Fibroblast of pulmonary artery (primary cell): ENCODE data around the gene RIMKLA.

Source experiments
- DNase-seq: peaks from one replicate; pipeline ENCODE4 v3.0.0-alpha.2; 2010; ENCODE audit warnings: low read depth
- H3K4me3 ChIP-seq: replicated peaks from 2 replicates; pipeline ENCODE4 v1.5.1; 2011; ENCODE audit warnings: low read depth, mild to moderate bottlenecking, control low read depth, low read length, moderate library complexity
- TF ChIP-seq, protein P1 (sequence below): IDR thresholded peaks from 2 replicates; pipeline ENCODE4 v1.5.1; 2011; ENCODE audit warnings: mild to moderate bottlenecking, control low read depth, low read length, inconsistent platforms; ENCODE audit errors: missing control alignments

RIMKLA gene

DNA sequence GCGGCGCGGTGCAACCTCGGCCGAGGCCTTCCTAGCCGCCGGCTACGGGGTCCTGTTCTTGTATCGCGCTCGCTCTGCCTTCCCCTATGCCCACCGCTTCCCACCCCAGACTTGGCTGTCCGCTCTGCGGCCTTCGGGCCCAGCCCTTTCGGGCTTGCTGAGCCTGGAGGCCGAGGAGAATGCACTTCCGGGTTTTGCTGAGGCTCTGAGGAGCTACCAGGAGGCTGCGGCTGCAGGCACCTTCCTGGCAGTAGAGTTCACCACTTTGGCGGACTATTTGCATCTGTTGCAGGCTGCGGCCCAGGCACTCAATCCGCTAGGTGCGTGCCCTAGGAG is 76.1 kb downstream of the RIMKLA start:
- peak; percentile 59 for DNase-seq
- peak overlapping the region; percentile 84 for H3K4me3 ChIP-seq
- TF ChIP-seq, protein P1, sequence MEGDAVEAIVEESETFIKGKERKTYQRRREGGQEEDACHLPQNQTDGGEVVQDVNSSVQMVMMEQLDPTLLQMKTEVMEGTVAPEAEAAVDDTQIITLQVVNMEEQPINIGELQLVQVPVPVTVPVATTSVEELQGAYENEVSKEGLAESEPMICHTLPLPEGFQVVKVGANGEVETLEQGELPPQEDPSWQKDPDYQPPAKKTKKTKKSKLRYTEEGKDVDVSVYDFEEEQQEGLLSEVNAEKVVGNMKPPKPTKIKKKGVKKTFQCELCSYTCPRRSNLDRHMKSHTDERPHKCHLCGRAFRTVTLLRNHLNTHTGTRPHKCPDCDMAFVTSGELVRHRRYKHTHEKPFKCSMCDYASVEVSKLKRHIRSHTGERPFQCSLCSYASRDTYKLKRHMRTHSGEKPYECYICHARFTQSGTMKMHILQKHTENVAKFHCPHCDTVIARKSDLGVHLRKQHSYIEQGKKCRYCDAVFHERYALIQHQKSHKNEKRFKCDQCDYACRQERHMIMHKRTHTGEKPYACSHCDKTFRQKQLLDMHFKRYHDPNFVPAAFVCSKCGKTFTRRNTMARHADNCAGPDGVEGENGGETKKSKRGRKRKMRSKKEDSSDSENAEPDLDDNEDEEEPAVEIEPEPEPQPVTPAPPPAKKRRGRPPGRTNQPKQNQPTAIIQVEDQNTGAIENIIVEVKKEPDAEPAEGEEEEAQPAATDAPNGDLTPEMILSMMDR: no peak

DNA sequence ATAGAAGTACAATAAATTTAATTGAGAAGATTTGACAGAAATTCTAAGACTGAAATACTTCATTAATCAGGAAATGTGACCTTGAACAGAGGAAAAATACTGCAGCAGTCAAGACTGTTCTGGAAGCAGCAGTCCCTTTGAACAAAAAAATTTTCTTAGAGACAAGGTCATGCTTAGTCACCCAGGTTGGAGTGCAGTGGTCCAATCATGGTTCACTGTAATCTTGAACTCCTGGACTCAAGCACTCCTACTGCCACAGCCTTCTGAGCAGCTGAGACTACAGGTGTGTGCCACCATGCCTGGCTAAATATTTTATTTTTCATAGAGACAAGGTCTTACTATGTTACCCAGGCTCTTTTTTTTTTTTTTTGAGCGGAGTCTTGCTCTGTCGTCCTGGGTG is 80.6 kb downstream of the RIMKLA start:
- no peak for DNase-seq
- no peak overlapping the region for H3K4me3 ChIP-seq
- TF ChIP-seq, protein P1: no peak

DNA sequence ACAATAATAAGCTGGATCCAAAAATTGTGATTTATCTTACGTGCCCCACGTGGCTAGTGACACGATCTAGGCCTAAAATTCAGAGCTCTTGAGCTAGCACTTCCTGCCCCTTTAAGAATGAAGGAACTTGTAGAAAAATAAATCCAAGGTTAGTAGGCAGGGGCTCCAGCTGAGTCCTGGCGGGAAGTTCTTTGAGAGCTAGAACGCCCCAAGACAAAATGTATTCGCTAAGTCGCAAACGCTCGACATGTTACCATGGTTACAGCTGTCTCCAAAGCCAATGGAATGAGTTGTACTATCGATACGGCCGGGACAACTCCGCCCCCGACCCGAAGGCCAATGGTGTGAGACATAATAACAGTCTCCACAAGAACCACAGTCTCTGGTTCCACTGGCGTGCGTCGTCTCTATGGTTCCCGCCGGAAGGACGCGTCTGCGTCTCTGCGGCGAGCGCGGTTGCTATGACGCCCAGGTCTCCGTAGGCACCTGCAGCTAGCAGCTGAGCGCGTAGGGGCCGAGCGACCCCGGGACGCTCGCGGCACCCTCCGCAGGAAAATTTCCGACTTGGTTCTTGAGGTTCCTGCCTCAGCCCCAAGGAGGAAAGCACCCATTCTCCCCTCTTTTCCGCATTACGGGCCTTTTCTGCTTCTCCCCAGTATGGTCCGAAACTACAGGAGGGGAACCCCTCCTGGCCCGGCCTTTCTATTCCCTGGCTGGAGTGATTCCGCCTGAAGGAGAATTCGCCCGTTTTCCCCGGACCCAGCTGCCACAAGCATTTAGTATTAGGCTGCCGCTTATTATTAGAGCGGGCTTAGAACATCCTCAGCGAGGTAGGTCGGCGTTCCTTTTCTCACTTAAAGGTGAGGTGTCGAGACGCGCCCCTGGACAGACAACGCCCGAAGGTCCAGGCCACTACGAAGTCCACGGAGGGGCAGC is 82.5 kb downstream of the RIMKLA start, which contains the start of gene CCDC30:
CCDC30 (plus strand) TSS at position 459 of the 936 bp plus-strand sequence. CDS start 17,266 bp downstream, outside the sequence.
- TF ChIP-seq, protein P1: no peak
- H3K4me3 ChIP-seq: peak within 1 kb of the TSS; percentile 79
- DNase-seq: peak; percentile 99

DNA sequence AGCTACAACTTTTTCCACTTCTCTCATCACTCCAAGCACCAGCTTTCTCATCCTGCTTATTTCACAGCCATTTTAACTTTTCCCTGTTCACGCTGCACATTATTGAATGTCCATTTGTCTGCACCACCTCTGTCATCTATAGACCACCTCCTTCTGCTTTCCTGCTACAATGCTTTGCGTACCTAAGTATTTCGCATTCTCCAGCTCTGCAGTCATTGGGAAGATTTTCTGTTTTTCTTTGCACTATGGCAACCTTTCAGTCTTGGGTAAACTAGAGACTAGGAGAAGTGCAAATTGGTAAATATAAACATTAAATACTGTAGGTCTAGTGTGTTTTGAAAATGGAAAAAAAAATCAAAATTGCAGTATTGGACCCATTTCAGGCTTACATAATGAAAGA is 83.3 kb downstream of the RIMKLA start:
- TF ChIP-seq, protein P1: no peak
- H3K4me3 ChIP-seq: peak overlapping the region; percentile 79
- DNase-seq: no peak

DNA sequence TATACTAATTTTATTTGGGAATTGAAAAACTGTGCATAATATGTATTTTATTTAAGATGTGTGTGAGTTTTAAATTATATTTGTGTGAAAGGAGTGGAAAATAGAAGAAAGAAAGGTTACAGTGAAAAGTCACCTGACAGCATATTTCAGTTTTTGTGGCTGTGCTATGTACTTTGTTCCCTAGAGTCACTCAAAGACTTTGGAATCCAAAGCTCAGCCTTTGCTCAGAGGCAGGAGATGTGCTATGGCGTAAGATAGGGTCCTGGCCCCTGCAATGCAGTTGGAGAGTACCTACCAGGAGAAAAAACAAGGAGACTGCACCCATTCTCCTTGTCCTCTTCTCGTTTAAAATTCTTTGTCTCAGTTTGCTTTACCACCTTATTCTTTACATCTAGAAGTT is 85.4 kb downstream of the RIMKLA start:
- no peak for DNase-seq
- TF ChIP-seq, protein P1: no peak
- no peak overlapping the region for H3K4me3 ChIP-seq

DNA sequence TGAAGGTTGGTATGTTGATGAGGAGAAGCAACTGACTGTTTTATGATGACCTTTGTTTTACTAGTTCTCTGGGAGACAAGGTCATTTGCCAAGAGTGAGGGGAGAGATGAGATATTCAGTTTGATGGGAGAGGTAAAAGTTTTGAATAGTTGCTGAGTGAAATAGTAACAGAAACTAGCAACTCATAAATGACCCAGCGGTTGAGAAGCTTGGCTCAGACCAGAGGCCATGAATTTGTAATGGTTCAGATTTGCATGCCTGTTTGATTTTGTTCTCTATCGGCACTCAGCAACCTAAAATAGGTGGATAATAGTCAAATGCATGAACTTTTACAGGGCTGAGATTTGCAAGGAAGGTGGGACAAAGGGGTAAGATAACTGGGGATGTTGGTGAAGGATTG is 89.1 kb downstream of the RIMKLA start:
- no peak for DNase-seq
- no peak overlapping the region for H3K4me3 ChIP-seq
- TF ChIP-seq, protein P1: no peak
